ENCODE measurements around the gene HUWE1.
A peak's percentile ranks its signal among the peaks of the same experiment; 100 is the strongest.

The HUWE1 gene

GRCh38 chrX:53684415-53685192, 1.9 kb downstream of the HUWE1 start:
- no peak for DNase-seq

- DNase-seq, result peak; percentile 97
Observed at GRCh38 chrX:53683556-53684414, 2.7 kb downstream of the HUWE1 start.

GRCh38 chrX:53682885-53683555, 3.5 kb downstream of the HUWE1 start:
- peak; percentile 69 for DNase-seq

DNA sequence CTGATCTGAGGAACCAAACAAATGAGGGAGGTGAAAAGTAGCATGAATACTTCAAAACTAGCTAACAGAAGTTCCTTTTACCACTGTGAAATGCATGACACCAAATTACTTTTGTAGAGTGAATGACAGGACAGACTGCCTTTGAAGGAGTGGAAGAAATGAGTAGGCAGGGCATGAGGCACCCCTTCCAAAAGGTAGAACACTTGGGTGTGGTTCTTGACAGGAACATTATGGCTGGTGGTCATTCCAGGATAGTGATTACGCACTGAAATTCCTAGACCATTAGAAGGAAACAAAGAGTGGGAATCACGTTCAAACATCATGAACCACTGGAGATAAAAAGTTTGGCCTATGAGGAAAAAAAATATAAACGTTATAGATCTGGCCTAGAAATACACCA, 4.9 kb downstream of the HUWE1 start:
- DNase-seq, result no peak

- no peak for DNase-seq
Observed at GRCh38 chrX:53678667-53679066, 7.9 kb downstream of the HUWE1 start.

DNA sequence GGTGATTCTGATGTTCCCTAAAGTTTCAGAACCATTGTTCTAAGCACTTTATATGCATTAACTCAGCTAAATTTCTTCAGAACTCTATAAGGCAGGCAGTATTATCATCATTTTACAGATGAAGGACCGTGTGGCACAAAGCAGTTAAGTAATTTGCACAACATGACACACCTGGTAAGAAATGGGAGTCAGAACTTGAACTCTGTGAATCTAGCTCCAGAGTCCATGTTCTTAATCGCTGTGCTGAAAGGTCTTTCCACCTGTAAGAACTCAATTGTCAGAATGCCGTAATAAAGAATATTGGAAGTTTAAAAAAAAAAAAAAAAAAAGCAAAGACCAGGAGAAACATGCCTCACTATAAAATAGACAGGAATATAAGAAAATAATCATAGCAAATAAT, 9.2 kb downstream of the HUWE1 start:
- no peak for DNase-seq

- peak; percentile 12 for DNase-seq
Observed at GRCh38 chrX:53674581-53674980, 11.9 kb downstream of the HUWE1 start.

GRCh38 chrX:53669258-53669657, 17.3 kb downstream of the HUWE1 start:
- DNase-seq, result no peak

- DNase-seq, result no peak
Observed at GRCh38 chrX:53666171-53666570, 20.3 kb downstream of the HUWE1 start.

DNA sequence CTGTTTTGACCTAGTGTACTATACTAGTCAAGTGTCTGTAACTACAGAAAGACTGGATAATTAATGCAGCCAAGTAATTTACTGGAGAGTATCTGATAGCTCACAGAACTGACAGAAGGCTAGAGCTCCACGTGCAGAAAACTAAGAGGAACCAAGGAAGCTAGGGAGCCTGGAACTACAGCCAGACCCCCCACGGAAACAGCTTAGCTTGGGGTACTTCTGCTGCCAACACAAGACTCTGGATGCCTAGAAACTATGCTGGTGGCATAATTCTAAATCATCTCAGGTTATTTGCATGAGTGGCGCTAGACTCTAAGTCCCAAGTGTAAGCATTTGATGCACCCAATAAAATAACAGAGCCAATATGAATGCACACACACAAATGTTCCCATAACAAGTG, 26.5 kb downstream of the HUWE1 start:
- no peak for DNase-seq

- DNase-seq, result no peak
Observed at GRCh38 chrX:53659039-53659438, 27.5 kb downstream of the HUWE1 start.

DNA sequence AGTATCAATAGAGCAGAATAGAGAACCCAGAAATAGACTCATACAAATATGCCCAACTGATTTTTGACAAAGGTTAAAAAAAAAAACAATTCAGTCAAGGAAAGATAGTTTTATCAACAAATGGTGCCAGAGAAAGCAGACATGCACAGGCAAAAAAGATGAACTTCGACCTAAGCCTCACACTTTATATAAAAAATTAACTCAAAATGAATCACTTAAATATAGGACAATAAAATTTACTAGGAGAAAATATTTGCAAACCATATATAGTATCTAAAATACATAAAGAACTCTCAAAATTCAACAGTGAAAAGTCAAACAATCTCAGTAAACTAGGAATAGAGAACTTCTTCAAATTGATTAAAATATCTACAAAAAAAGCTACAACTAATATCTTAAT, 29.7 kb downstream of the HUWE1 start:
- DNase-seq, result no peak

GRCh38 chrX:53654376-53654775, 32.1 kb downstream of the HUWE1 start:
- DNase-seq, result no peak

GRCh38 chrX:53644751-53645150, 41.8 kb downstream of the HUWE1 start:
- DNase-seq, result no peak

- DNase-seq, result no peak
Observed at GRCh38 chrX:53642337-53642736, 44.2 kb downstream of the HUWE1 start.

DNA sequence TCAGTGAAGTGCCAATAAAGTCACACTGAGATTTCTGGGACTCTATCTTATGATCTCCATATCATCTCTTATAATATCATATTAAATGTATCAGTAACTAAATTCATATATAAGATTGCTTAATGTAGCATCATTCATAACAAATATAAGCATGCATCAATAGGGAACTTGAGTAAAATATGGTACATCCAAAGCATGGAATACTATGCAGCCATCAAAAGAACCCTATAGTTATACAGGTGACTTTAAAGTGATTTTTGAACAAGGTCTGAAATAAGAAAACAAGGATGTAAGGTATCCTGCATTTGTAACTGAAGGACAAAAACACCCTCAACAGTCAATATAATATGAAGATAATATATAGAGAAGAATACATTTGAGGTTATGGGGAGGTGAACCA, 47.3 kb downstream of the HUWE1 start:
- no peak for DNase-seq

DNA sequence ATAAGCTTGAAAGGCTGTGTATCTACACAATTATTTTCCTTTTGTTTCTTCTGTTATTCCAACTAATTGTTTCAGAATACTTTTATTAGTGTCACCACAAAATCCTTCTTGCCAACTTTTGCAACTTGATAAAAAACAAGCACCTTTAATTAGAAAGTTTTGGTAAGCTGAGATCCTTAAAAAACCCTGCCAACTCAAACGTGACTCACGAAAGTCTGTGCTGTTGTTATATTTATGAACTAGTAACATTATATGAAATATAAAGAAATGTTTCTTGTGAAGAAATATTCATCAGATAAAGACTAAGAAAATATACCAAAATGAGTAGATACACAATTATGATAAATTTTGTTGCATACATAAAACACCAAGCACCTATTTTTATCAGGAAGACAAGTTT, 49.0 kb downstream of the HUWE1 start:
- DNase-seq, result no peak

GRCh38 chrX:53631156-53631555, 55.4 kb downstream of the HUWE1 start:
- DNase-seq, result peak; percentile 12

DNA sequence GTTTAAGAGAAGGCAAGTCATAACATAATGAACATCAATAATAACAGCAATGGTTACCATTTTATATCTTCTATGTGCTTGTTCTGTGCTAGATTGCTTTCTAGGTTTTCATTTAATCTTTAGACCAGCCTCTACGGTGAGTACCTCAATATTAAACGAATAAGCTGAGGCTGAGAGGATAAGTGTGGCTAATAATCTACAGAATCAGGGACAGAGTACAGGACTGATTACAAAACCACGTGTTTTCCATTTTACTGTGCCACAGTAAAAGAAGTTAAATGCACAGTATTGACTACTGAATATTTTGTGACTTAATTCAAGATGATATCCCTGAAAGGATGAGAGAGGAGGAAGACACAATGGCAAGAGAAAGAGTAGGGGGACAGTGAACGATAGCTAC, 56.3 kb downstream of the HUWE1 start:
- no peak for DNase-seq

DNA sequence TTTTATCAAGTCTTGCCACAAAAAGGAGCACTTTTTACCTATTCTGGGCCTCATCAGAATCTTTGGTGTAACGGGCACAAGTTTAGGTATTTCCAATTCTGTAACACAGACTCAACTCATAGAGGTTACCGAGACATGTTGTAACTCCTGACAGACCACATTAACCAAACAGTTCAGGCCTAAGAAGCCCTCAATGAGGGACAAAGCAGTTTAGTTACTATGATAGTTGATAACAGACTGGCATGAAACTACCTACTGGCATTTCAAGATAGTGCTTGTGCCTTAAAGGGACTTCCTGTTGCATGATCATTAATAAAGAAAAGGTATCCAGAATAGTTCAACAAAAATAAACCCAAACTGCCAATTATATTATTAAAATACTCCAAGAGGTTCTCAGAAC, 64.1 kb downstream of the HUWE1 start:
- DNase-seq, result no peak

DNA sequence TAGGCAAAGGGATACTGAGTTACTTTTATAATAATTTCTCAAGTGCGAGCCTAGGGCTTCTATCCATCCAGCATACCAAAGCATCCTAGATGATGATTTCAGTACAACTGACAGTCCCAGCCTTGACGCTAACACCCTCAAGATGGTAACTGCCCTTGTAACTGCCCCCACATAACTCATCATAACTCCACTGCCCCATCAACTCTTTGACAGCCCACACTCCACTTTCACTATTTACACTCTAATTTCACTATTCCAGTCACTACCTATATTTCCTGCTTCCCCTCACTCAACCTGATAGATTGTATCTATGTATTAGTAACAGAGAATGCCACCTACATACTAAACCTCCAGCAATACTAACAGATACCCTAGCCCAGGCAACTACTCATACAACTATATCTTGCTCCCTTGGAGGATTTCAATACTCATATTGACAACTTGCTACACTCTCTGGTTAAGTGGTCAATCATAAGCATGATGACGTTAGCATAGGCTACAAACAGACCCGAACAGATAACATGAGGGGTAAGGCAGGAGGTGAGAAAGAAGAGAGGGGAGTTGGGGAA, 65.0 kb downstream of the HUWE1 start:
- no peak for DNase-seq

GRCh38 chrX:53616946-53617345, 69.6 kb downstream of the HUWE1 start:
- no peak for DNase-seq

- DNase-seq, result no peak
Observed at GRCh38 chrX:53606456-53606855, 80.1 kb downstream of the HUWE1 start.
